ENCODE results near the gene CAMK2A.

GRCh38 chr5:150284311-150284710 is 5.3 kb downstream of the CAMK2A start:
- TF ChIP-seq EZH2 (IDR thresholded peaks at IDR 0.05; ENCODE audit: low read length) = no peak
- TF ChIP-seq, protein P1, sequence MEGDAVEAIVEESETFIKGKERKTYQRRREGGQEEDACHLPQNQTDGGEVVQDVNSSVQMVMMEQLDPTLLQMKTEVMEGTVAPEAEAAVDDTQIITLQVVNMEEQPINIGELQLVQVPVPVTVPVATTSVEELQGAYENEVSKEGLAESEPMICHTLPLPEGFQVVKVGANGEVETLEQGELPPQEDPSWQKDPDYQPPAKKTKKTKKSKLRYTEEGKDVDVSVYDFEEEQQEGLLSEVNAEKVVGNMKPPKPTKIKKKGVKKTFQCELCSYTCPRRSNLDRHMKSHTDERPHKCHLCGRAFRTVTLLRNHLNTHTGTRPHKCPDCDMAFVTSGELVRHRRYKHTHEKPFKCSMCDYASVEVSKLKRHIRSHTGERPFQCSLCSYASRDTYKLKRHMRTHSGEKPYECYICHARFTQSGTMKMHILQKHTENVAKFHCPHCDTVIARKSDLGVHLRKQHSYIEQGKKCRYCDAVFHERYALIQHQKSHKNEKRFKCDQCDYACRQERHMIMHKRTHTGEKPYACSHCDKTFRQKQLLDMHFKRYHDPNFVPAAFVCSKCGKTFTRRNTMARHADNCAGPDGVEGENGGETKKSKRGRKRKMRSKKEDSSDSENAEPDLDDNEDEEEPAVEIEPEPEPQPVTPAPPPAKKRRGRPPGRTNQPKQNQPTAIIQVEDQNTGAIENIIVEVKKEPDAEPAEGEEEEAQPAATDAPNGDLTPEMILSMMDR (optimal IDR thresholded peaks at IDR 0.05 in 1 of 3, IDR thresholded peaks at IDR 0.05 in 1 of 3, conservative IDR thresholded peaks at IDR 0.05 in 1 of 3; ENCODE audit: extremely low read depth in 1 of 3, insufficient read depth in 2 of 3, low read length in 3 of 3) = no peak
